Upper lobe of right lung (tissue), 1 donor: ENCODE data around the gene YRDC. TPM values are rescaled to one million over a fixed set of nuclear protein-coding genes. Genes with fewer than 3 reads are reported as not detected.

ENCODE experiments used
- ATAC-seq: fragments of 200-7000 bp; cut with Tn5 transposase; one replicate; pipeline ENCODE4 v1.9.1; 2020; ENCODE audit warnings: mild to moderate bottlenecking, moderate library complexity
- DNase-seq: peaks from one replicate; pipeline ENCODE4 v3.0.0-alpha.2; 2020
- H3K27ac ChIP-seq: fragments of 200-600 bp; one replicate; pipeline ENCODE4 v1.8.0; 2022
- H3K27me3 ChIP-seq: fragments of 200-600 bp; one replicate; pipeline ENCODE4 v1.8.0; 2022; ENCODE audit warnings: mild to moderate bottlenecking
- H3K36me3 ChIP-seq: fragments of 200-600 bp; one replicate; pipeline ENCODE4 v1.8.0; 2022
- H3K4me1 ChIP-seq: fragments of 200-600 bp; one replicate; pipeline ENCODE4 v1.8.0; 2022
- H3K4me3 ChIP-seq: fragments of 200-600 bp; one replicate; pipeline ENCODE4 v1.8.0; 2022; ENCODE audit warnings: mild to moderate bottlenecking
- H3K9me3 ChIP-seq: fragments of 200-600 bp; one replicate; pipeline ENCODE4 v1.8.0; 2022
- CTCF ChIP-seq: fragments of 200-600 bp; IDR thresholded peaks from one replicate; pipeline ENCODE4 v1.8.0; 2022; ENCODE audit warnings: antibody characterized with exemption
- intact Hi-C: fragments of 100-400 bp; cut with DNase I; formaldehyde crosslinking; loops from one replicate; pipeline ENCODE4 v1.11.0; 2022
- total RNA-seq: library from RNA; stranded (reverse); fragmentation: NEBNext Ultra II Directional; extraction: Animal tissue kit (Norgen Biotek cat#: 25700); gene quantifications from one replicate; pipeline ENCODE4 v1.2.1, GENCODE V29; 2021
- donor health status: DM: no; HTN: yes; CAD: no; lungs with severe emphysema.

YRDC gene
- total RNA-seq, 1 donor from 2014 or later = 14.8 TPM

DNA sequence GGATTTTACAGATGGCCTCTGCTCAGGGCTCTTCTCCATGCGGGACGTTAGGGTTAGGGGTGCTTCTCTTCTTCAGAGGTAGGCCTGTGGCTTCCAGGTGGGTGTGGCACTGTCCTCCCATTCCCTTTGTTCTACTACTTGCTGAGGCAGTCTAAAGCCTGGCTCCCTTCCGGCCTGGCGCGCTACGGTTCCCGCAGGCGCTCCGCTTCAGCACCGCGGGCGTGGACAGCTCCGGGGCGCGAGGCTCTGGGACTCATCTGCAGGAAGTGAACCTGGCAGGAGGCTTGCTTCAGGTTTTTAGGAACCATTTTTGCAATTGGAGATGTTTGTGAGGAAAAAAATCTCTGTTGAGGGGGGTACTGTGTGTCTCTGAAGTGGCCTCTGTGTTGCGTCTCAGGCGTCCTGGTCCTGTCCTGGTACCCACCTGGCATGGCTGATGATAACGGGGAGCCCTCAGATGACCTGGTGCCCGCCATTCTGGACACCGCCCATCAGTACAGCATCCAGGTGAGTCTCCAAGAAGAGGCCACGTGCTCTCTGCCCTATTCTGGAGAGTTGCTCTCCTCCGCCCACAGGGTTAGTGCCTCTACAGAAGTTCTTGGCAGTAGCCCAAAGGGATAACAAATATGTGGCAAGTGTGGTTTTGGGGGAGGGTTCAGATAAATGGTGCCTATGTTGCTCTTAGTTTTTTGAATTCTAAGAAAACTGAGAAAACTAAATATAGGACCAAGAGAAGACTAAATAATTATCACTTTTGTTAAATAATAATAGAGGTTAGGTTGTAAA lies 12.5 kb downstream of the YRDC start:
- H3K9me3 ChIP-seq = no peaks in the 10 kb centered on the region
- ATAC-seq (peak; percentile 64), DNase-seq (peak; percentile 77)
- intact Hi-C loops = no loop called here
- H3K27me3 ChIP-seq = peaks cover 4% of the 10 kb centered on the region
- H3K4me1 ChIP-seq = peaks cover 15% of the 10 kb centered on the region
- no peak overlapping the region for H3K27ac ChIP-seq
- H3K36me3 ChIP-seq = peaks cover 14% of the 10 kb centered on the region
- TF ChIP-seq CTCF = no peak
- H3K4me3 ChIP-seq = no peak overlapping the region

GRCh38 chr1:37794372-37795339 lies 13.4 kb downstream of the YRDC start:
- Histone ChIP-seq H3K27me3 (peaks cover 4% of the 10 kb centered on the region), H3K9me3 (no peaks in the 10 kb centered on the region), H3K4me1 (peaks cover 15% of the 10 kb centered on the region), H3K36me3 (peaks cover 5% of the 10 kb centered on the region), H3K27ac (no peak overlapping the region), H3K4me3 (peak overlapping the region; percentile 56)
- peak; percentile 64 for DNase-seq
- TF ChIP-seq CTCF = no peak
- intact Hi-C loops = no loop called here
- no peak for ATAC-seq

- Histone ChIP-seq H3K36me3 (no peaks in the 10 kb centered on the region), H3K4me3 (peak within 1 kb of the TSS; percentile 56), H3K27me3 (peaks cover 4% of the 10 kb centered on the region), H3K4me1 (peaks cover 15% of the 10 kb centered on the region), H3K9me3 (no peaks in the 10 kb centered on the region), H3K27ac (no peak within 1 kb of the TSS)
- DNase-seq = peak; percentile 82
- intact Hi-C loops = no loop called here
- TF ChIP-seq CTCF = no peak
- ATAC-seq = peak; percentile 89
Observed at GRCh38 chr1:37793773-37794371, 14.1 kb downstream of the YRDC start, which contains the start of gene MANEAL. MANEAL (plus strand) TSS chr1:37793847; CDS start chr1:37794183, 336 bp downstream.

DNA sequence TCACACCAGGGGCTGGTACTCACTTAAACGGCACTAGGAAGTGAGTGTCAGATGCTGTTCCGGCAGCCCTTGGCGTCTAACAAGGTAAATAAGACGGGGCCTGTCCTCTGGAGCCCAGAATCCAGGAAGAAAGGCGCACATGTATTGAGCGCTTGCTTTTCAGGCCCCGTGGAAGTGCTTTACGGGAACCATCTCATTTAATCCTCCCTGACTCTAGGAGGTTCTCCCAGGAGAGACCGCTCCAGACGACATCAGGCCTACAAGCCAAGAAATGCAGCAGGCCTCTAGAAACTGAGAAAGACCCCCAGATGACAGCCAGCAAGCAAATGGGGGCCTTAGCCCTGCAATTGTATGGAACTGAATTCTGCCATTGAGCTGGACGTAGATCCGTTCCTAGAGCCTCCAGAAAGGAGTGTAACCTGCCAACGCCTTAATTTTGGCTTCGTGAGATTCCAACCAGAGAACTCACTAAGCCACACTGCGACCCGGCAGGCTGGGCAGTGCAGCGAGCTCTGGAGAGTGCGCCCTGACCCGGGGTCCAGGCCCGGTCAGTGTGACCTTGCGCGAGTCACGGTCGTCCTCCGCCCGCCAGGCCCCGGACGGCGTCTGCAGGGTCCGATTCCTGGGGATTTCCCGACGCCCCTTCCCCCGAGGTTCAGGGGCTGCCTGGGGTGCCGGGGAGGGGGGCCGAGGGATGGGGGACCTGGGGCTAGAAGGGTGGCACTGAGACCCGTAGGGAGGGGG lies 14.9 kb downstream of the YRDC start:
- peaks cover 15% of the 10 kb centered on the region for H3K4me1 ChIP-seq
- no peak overlapping the region for H3K27ac ChIP-seq
- peak overlapping the region; percentile 56 for H3K4me3 ChIP-seq
- no peaks in the 10 kb centered on the region for H3K36me3 ChIP-seq
- intact Hi-C loops = no loop called here
- no peak for ATAC-seq
- DNase-seq = peak; percentile 47
- no peak for TF ChIP-seq CTCF
- H3K9me3 ChIP-seq = no peaks in the 10 kb centered on the region
- H3K27me3 ChIP-seq = peaks cover 4% of the 10 kb centered on the region

GRCh38 chr1:37782491-37782890 lies 25.5 kb downstream of the YRDC start:
- Histone ChIP-seq H3K36me3 (no peaks in the 10 kb centered on the region), H3K4me1 (no peaks in the 10 kb centered on the region), H3K9me3 (no peaks in the 10 kb centered on the region), H3K4me3 (no peak overlapping the region), H3K27me3 (peaks cover 10% of the 10 kb centered on the region), H3K27ac (no peak overlapping the region)
- intact Hi-C loops = no loop called here
- ATAC-seq = no peak
- no peak for DNase-seq
- no peak for TF ChIP-seq CTCF
